GM18508 (cell line): ENCODE data around the gene RPS18.
A peak's percentile ranks its signal among the peaks of the same experiment; 100 is the strongest.
"Not testable (repeated sequence)": the region's sequence is repeated elsewhere in the genome, so short reads cannot be mapped to it uniquely, and the experiment has no call there.

Experiments used
- ATAC-seq: cut with Tn5 transposase; IDR thresholded peaks from one replicate; pipeline ENCODE4 v1.9.1; 2021; ENCODE audit warnings: moderate number of reproducible peaks; ENCODE audit not compliant: insufficient read depth, unreplicated experiment

RPS18 gene

DNA sequence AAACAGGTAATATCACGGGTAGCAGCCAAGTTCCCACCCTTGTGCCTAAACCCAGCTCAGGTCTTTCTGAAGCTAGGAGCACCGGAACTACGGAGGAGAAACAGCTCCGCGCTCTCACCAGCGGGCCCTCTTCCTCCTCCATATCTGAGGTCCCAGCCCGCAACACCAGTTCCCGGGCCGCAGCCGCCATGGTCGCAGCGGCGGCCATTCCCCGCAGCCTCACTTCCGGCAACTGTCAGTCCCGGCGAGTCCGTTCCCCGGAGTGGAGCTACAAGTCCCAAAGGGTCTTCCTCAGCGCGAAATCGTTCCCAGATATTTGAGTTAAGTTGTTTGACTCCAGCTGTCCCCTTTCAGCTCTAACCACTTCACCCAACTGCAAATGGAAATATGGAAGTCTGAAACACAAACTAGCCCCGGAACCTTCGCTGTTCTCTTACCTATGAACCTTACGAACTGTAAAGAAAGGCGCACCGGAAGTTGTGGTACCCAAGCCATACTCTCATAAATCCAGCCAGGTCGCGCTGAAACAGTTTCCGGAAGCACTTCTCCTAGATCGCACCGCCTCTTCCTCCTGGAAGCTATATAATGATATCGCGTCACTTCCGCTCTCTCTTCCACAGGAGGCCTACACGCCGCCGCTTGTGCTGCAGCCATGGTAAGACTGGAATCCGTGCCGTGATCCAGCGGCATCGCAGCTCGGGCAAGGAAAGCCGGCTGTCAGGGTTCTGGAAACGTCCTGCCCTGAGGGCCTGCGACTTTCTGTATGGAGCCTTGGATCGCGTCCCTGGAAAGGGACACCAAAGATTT is at the start of gene RPS18, which contains the start of gene VPS52:
RPS18 (plus strand) TSS at position 608 of the 807 bp plus-strand sequence; CDS start at position 653, 45 bp downstream.
VPS52 (minus strand) TSS at position 409 of the 807 bp plus-strand sequence; CDS start at position 208, 201 bp downstream.
- peak; percentile 52 for ATAC-seq

DNA sequence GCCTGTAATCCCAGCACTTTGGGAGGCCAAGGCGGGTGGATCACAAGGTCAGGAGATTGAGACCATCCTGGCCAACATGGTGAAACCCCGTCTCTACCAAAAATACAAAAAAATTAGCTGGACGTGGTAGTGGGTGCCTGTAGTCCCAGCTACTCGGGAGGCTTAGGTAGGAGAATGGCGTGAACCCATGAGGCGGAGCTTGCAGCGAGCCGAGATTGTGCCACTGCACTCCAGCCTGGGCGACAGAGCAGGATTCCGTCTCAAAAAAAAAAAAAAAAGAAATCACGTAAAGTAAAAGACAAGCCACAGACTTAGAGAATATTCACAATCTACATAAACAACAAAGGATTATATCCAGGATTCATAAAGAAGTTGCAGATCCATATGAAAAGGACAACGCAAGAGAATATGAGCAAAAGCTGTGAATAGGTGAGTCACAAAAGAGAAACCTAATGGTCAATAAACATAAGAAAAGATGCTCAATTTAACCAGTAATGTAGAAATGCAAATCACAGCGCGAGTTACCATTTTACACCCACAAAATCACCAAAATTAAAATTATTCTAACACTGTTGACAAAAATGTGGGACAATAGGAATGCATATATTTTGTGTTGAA is 45.3 kb upstream of the RPS18 start:
- not testable (repeated sequence) for ATAC-seq

DNA sequence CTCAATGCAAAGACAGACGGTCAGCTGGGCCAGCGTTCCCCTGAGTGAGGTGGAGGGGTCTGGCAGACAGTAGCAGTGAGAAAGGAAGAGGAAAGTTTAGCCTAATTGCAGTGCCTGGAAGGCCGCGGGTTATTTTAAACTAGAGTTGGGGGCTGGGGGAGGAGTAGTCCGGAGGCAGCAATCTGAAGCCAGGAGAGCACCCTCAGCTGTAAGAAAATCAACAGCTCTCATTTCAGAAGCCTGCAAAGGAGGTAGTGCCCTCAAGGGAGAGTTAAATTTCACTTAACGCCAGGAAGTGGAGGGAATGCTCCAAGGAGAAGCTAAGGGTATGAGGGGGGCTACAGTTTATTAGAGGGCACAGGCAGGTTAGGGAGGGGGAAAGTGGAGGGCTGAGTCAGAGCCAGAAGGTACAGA is 36.6 kb upstream of the RPS18 start:
- no peak for ATAC-seq

DNA sequence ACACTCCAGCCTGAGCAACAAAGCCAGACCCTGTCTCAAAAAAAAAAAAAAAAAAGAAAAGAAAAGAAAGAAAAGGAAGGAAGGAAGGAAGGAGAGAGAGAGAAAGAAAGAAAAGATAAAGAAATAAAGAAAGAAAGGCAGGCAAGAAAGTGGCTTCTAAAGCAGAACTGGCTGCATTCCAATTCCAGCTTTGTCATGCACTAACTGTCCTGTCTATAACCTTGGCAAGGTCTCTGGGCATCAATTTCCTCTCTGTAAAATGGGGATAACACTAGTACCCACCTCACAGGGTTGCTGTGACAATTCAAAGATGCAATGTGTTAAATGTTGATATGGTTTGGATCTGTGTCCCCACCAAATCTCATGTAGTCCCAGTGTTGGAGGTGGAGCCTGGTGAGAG is 35.5 kb upstream of the RPS18 start:
- no peak for ATAC-seq

DNA sequence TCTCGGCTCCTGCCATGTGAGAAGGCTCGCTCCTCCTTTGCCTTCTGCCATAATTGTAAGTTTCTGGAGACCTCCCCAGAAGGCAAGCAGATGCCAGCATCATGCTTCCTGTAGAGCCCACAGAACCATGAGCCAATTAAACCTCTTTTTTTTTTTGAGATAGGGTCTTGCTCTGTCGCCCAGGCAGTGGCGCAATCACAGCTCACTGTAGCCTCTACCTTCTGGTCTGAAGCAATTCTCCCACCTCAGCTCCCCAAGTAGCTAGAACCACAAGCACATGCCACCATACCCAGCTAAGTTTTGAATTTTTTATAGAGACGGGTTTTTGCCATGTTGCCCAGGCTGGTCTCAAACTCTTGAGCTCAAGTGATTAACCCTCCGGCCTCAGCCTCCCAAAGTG is 35.0 kb upstream of the RPS18 start:
- ATAC-seq = no peak

DNA sequence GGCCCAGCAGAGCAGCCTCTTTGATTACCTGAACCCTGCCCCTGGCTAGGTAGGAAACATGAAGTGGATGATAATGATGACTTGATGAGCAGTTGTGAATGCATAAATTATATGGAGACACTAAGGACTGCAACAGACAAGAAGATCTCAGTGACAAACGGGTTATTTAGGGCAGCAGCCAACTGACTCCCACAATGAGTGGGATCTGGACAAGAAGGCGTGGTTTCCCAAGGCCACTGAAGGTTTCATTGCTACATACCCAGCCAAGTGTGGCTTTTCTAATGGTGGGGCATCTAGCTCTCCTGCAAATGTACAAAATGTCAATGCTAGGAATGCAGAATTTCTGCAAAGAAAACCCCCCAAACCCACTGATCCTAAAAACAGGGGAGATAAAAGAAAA is 34.1 kb upstream of the RPS18 start:
- no peak for ATAC-seq

DNA sequence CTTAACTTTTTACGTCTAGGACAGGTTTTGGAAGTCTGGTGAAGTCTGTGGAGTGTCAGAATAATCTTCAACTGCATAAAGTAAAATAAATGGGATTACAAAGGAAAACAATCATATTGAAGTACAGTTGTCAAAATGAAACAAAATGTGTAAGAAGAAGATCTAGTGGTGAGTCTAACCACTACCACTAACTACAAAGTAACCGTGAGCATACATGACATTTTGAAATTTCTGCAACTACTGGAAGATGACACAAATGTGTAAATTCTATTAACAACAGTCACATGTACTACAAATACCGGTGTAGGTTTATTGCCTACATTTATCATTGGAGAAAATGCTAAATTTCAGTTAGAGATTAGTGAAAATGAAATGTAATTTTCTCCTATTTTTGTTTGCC is 29.9 kb upstream of the RPS18 start:
- no peak for ATAC-seq

DNA sequence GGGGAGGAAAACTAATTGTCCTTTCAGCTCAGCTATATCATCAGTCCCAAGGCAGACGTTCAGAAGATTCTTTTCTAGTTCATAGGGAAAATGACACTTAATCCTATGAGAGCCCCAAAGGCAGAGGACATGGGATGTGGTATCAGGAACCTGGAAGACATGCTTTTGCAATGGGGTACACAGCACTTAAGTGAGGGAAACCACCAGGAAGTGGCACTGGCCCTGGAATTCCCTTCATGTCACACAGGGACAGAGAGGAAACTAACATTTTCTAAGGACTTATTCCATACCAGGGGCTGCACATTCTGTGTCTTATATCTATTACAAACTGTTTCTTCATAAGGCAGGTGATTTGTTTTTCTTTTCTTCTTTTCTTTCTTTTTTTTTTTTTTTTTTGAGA is 28.4 kb upstream of the RPS18 start:
- no peak for ATAC-seq

DNA sequence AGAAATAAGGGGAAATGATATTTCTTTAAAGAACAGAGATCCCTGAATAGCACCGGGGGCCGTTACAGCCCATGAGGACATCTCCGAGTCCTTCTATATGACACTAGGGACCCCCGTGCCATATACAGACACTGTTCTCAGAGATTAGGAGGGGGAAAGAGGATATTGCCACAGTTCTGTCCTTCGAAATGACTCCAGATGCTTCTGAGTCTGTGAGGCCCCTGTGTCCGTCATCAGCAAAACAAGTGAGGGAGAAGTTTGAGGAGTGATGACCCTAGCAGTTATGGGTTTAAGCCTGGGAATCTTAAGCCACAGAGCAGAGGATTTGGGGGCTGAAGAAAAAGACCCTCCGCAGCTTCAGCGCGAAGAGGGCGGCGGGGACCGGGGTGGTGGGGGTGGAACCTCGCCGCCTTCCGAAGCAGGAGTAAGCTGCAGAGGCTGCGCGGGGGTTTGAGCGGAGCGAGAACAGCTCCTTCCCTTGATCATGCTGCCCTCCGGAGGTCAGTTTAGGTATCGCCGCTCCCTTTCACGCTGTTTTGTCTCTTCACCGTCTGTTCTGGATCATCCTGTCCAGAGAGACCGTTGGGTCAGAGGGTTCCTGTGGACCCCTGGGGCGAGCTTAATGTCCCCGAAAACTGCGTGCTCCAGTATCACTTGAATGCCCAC is 23.8 kb upstream of the RPS18 start:
- ATAC-seq = no peak

DNA sequence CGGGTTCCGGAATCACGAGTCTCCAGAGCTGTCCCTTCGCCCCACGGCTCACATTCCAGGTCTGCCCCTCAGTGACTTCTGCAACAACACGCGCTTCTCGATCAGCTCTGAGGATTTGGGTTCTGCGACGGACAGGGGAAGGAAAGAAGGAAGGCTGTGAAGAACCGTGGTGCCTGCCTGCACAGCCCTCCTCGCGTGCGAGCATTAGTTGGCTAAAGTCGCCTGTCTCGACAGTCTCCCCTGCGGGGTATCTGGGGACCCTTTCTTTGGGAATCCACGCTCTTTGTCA is 23.3 kb upstream of the RPS18 start:
- ATAC-seq = no peak

DNA sequence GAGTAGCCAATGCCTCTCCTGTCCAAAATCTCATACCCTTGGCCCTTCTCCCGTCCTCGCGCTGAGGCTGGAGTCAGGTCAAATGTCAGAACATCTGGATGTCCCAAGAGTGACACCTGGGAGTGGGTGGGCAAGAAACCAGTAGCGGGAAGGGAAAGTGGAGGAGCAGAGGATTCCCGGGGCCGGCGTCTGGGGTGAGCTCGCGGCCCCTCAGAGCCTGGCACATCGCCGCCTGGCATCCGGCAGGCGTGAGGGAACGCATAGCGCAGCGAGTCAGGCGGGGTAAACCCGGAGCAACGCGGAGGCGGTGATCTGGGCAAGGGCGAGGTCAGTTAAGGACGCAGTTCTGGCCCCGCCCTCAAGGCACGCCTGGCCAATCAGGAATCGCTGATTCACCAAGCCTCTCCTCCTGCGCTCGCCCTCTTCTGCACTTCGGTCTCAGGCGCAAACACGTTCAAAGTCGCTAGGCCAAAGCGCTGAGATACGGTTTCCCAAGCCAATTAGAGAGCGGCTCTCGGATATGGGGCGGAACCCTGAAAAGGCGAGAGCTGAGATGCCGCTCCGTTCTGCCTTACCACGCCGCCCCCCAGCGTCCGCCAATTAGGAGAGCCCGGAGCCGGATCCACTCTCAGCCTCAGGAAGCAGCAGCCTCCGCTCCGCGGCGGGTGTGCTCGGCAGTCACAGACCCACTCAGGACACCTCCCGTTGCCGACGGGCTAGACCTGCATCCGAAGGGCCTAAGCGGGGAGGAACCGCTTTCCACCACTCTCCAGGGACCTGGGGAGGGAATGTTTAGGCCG is 22.7 kb upstream of the RPS18 start:
- ATAC-seq = peak; percentile 71

DNA sequence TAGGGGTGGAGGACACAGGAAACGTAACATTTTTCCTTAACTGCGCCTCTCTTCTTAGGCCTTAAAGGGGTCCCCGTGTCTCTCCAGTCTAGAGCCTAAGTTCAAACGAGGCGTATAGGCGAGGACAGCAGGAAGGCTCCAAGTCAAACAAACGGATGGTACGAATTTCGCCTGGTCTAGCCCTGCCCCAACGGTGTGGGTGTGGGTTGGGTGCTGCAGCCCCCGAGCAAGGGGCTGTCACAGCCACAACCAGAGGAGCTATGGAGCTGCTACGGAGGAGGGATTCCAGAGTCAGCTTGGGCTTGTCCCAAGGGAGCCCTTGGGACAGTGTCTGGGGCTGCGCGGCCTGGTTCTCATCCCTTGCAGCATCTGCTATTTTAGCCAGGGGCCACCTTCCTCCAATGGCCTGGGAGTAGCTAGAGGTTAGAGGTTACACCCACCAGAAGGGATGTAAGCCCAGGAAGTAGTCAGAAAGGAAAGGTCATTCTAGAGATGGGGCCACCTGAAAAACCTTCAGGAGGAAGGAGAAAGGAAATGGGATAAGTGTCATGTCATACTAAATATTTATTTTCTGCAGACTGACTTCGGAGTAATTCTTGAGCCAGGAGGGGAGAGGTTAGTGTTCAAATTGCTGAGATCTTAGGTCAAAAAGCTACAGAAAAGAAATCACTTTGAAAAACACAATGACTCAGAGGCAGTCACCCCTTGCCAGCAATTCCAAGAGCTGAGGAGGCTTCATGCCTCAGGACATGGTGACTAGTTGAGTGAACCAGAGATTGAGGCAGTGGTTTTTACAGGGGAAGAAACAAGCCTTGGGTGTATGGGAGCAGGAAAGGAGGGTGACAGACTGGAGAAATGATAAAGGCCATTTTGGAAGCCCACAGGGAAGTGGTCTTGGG is 21.9 kb upstream of the RPS18 start:
- no peak for ATAC-seq

DNA sequence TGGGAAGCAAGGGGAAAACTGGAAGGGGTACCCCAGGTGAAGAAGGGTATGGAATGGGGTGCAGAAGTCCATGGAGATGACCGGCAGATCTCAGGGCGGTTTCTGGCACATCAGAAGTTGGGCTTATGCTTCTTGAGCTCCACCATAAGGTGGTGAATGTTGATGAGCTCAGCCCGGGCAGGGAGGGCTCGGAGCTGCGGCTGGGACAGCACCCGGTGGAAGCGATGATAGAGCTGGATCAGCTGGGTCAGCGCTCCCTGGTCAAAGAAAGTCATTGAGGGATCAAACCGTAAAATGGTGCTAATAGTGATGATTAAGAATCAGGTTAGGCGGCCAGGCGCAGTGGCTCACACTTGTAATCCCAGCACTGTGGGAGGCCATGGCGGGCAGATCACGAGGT is 21.1 kb upstream of the RPS18 start:
- no peak for ATAC-seq

DNA sequence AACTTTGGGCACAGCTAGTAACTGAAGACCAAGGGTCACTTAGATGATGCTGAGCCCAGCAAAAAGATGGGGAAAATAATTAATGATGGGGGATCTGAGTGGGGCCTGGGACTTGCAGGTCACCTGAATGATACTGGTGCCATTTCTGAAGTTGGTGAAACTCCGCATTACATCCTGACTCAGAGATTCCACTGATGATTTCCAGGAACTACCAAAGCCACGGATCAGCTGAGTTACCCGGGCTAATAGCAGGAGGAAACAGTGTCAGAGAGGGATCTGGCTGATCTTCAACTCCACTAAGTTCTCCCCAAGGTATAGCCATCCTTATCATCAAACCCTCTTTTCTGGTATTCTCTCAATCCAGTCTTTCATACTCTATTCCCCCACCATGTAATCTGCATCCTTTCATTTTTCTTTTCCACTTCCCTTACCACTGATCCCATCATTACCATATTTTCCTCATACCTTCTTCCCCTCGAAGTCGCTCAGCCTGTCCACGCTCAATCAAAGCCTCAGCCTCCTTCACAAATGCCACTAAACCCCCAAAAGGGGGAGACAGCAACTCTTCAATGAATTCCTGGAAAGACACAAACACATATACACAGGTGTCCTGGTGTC is 20.4 kb upstream of the RPS18 start:
- ATAC-seq = no peak

DNA sequence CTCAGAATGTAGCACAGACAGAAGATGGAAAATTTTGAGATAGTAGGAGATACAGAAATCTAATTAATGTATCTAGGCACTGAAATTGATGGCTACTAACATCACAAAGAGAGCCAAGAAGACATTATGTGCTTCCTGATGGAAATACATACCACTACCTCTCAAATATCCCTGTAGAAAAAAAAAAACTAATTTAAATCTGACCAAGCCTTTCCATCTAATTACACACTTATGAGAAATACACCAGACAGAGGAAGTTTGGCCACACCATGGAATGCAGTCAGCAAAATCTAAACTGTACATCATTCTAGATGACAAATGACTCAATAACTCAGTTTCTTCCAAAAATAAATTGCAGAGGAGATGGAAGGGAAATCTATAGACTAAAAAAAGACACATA is 19.1 kb upstream of the RPS18 start:
- no peak for ATAC-seq

DNA sequence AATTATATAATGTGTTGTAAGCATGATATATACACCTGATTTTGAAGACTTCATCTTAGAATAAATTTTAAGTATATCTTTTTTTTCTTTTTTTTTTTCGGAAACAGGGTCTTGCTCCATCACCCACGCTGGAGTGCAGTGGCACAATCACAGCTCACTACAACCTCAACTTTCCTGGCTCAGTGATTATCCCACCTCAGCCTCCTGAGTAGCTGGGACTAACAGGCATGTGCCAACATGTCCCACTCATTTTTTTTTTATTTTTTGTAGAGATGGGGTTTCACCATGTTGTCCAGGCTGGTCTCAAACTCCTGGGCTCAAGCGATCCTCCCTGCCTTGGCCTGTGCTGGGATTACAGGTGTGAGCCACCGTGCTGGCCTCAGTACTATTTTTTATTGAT is 17.3 kb upstream of the RPS18 start:
- no peak for ATAC-seq

DNA sequence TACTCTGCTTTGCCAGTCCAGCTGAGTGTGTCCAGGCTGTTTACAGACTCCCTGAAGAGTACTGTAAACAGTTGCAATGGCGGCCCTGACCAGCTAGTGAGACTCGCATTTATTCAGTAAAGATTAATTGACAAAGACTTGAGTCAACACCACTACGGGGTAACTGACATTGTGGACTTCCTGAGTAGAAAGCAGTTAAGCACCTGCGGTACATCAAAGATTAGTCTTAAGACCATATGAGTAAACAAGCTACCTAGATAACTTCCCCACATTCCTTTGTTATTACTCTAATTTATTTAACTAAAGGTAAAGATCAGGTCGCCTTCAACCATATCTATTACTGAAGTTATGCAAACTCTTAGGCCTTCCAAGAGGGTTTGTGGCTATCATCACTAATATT is 12.8 kb upstream of the RPS18 start:
- no peak for ATAC-seq

DNA sequence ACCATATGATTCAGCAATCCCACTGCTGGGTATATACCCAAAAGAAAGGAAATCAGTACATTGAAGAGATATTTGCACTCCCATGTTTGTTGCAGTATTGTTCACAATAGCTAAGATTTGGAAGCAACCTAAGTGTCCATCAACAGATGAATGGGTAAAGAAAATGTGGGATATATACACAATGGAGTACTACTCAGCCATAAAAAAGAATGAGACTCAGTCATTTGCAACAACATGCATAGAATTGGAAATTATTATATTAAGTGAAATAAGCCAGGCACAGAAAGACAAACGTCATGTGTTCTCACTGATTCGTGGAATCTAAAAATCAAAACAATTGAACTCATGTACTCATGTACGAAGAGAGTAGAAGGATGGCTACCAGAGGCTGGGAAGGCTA is 9.4 kb upstream of the RPS18 start:
- not testable (repeated sequence) for ATAC-seq

DNA sequence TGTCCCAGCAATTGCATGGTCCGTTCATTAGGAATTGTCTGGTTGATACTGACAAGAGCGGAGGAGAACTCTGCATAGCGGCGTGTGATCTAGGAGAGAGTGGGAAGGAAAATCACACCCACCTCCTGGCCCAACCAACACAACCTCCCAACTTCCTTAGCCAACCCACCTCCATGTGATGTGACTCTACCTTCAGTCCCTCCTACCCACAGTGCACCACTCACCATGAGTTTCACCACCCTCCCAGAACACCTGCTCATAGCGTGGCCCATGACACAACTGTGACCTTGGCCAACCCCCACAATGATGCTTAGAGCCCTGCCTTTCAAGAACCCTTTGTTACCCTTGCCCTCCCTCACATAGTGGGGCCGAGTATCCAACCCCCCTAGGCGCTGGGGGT is 7.9 kb upstream of the RPS18 start:
- no peak for ATAC-seq
